ENCODE data around the gene NPFF.
"Not testable (repeated sequence)": the region's sequence is repeated elsewhere in the genome, so short reads cannot be mapped to it uniquely, and the experiment has no call there.

Gene NPFF

DNA sequence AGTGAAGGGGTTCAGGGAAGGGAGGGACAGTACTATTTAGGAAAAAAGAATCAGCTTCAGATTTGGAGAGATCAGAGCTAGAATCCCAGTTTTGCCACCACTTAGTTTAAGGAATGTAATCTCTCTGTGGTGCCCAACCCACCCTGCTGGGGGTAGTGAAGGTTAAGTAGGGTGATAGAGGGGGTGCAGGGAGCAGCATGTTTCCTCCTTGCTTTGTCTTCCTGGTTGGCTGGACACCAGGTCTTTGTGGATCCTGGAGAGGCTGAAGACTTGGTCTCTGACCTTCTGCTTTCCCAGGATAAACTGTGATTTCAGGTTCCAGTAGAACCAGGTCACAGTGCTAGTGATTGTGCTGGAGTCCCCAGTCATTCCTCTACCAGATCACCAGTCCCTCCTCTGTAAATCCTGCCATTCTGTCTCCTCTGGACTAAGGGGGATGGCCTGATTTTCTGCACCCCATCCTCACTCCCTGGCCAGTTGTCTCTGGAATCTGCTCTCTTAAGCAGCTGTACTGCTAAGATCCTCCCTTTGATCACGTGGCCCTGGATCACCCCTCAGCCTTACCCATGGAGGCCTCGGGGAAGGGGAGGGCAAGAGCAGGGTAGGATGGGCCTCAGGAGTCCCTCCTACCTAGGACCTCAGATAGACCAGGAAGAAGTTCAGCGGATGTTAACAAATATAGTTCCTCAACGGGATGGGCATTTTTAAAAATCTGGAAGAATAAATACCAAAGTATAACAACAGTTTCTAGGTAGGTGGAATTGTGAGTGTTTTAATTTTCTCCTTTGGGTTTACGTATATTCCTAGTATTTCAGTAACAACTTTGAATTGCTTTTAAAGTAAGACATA lies 11.2 kb downstream of the NPFF start:
- DNase-seq (ENCODE audit: low read depth), result no peak

DNA sequence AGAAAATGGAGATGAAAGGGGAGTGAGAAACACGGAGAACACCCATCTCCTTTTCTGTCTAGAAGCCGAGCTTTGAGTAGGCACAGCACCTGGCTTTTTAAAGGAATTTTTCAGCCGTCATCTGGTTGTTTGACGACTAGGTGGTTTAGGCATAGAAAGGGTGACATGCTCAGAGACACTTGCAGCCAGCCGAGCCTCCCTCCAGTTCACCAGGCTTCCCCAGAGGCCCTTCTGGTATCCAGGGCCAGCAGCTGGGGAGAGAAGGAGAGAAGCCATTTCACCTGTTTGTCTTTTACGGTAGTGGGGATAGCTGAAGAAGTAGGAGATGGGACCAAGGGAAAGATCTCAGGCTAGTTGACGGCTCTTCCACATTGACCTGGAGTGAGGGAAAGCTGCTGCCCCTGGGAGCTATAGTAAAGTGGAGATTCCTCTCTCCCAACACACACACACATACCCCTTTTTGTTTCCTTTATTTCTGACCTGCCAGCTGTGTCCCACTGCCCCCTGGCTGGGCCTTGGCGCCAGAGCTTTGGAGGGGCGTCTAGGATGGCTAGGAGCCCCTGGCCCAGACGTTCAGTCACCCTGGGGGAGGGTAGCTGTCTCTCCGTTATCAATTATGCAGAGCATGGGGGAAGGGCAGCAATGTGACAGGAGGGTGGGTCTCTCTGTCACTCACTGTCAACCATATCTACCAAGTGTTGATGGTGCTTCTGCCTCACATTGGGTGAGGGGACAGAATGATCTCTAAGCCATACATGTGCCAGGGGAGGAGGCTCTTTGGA lies 13.5 kb downstream of the NPFF start:
- no peak for DNase-seq (ENCODE audit: low read depth)

DNA sequence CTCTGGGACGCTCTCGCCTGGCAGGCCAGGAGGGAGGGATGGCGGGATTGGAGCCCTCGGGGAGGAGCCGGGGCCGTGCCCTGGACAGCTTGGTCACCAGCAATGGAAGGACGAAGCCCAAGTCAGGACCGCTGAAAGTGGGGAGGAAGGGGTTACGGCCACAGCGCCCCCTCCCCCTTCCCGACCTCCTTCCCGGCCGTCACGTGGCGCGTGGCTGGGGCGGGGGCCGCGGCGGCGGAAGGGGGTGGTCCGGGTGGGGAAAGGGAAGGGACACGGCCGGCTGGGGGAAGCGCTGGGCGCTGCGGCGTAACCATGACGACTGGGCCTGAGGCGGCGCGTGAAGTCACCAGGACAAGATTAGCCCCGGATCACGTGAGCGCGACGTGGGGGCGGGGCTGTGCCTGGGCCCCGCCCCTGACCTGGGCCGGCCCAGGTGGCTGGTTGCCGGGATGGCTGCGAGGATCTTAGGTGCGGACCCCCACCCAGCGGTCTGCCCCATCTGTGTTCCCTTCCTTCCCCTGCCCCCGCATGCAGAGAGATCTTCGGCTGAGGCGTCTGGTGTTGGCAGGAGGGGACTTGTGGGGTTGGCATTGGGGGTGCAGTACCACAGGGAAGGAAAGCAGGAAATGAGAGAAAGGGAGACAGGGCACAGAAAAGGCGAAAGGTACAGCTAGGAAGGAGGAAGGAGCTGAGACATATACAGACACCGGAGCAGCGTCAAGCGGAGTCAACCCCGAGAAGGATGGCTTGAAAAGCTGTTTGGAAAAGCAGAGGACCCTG lies 14.3 kb downstream of the NPFF start:
- peak; percentile 72 for DNase-seq (ENCODE audit: low read depth)

DNA sequence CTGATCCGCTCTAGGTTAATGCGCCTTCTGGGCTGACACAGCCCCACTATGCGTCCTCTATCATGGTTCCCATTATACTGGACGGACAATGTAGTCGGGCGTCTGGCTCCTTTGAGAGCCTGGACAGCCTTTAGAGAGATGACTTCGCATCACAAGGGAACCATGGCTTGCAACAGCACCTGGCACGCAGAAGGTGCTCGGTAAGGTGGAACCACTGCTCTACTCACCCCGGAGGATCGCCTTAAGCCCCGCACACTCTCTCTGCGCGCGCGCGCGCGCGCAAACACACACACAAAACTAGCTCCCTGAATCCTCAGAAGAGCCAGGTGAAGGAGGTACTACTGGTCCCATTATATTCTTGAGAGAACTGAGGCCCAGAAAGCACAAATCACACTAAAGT lies 15.1 kb downstream of the NPFF start:
- no peak for DNase-seq (ENCODE audit: low read depth)

DNA sequence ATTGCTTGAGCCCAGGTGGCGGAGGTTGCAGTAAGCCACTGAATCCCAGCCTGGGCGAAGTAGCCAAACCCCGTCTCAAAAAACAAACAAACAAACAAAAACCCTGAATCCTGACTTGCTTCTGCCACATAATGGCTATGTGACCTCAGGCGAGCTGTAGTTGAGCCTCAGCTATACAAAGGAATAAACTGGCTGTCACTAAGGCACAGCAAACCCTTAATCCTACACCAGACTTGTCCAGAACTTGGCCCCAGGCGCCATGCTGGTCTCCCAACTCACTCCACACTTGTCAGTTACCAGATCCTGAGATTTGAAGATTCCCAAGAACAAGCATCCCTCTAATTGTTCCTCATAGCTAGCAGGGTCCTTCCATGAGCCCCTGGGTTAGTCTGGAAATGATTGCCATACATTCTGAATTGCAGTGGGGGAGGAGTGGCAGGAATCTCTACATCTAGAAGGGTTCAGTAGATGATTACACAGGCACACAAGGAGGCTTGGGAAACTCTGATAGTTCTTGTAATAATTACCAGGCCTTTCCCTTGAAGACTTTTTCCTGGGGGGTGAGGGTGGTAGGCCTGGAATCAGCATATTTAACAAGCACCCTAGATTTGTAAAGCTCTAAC lies 17.9 kb downstream of the NPFF start:
- DNase-seq (ENCODE audit: low read depth), result no peak

DNA sequence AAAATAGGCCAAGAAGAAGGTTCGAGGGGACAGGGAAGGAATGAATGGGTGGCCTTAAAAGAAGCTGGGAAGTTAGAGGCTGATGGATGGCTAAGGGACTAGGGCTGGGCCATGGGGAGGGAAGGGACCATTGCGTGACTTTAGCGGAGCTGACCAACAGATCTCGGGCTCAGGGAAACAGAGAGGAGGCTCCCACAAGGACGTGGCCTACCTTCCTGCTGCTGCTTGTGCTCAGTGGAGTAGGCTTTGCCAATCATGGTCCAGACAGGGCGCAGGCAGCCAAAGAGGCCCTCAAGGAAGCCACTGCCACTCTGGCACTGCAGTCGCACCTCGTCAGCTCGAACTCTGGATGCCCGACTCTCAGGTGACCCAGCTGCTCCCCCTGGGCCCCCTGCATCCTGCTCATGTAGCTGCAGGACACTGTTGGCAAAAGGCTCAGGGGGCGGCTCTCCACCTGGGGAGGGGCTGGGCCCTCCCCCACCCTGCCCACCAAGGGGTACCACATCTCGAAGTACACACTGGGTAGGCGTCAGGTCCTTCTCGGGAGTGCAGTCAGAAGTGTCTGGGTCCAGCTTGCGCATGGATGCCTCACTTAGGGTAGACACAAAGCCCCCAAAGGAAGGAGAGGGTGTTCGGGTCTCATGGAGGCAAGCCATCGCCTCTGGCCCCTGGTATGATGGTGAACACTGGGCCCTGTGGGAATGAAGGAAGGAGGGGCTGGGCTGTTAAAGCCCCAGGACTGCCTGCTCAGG lies 20.4 kb downstream of the NPFF start:
- DNase-seq (ENCODE audit: low read depth), result no peak

DNA sequence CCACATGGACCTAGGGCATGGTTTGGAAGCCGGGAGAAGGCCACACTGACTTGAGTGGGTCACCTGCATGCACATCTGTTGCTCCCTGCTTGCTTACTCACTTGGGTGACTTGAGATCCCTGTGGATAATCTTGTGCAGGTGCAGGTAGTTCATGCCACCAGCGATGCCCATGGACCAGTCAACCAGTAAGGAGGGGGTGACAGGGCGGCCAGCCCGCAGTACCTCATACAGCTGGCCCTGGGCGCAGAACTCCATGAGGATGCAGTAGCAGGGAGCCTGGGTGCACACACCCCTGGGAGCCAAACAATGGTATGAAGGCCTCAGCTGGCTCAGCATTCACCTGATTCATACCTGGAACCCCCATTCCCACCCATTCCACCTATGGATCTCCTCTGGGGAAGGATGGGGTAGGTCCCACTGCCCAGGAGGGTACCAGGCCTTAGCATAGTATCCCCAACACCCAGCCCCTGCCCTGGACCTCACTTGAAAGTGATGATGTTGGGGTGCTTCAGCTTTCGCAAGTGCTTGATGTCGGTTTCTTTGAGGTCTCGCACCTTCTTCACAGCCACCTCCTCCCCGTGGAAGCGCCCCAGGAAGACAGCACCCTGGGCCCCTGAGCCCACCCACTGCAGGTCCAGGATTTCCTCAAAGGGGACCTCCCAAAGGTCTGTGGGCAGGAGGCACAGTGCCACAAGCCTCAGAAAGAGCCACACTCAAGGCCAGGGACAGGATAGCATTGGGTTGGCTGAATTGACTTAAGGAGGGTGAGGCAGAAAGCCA lies 21.1 kb downstream of the NPFF start:
- DNase-seq (ENCODE audit: low read depth), result no peak

DNA sequence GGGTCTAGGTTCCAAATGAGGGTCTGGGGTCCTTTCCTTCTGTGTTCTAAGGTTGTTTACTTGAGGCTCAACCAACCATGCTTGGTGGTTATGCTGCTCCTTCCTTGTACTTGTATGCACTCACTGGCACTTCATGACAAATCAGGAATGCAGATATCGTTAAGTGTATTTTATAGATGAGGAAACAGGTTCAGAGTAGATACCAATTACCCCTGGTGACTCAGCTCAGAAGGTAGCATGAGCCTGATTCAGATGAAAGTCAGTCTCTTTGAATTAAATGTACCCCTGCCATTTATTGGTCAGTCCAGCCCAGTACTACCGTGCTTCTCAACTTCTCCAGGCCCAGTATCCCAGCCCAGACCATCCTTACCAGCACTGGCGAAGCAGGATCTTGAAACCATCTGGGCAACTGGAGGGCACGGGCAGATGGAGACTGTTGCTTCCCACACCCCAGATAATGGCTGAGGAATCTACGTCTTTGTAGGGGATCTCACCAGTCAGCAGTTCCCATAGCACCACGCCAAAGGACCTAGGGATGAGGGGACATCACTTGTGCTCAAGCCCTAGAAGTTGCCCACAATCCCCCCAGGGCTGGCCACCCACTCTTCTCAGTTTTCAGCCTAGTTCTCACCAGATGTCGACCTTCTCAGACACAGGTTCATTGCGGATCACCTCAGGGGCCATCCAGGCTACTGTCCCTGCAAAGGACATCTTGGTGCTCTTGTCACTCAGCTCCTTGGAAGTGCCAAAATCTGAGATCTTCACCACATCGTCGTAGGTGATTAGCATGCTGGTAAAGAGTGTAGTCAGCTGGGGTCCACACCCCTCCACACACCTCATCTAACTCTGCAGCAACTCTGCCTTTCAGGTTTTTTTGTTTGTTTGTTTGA lies 22.4 kb downstream of the NPFF start:
- no peak for DNase-seq (ENCODE audit: low read depth)

DNA sequence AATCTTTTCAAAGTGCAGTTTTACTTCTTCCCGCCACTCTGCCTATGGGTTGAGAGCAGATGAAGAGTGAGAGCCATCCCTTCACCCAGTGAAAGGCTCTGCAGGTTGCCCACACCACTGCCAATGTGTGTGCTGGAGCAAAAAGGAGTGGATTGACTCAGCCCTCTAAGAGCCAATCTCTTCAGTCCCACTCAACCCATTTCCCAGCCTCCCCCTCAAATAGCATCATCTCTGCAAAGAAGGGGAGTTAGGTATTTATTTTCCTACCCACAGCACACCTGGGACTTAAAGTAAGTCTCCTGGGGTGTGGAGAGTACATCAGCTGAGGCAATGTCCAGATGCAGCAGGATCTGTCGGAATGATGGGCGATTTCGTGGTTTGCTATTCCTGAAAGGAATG lies 23.3 kb downstream of the NPFF start:
- DNase-seq (ENCODE audit: low read depth), result no peak

DNA sequence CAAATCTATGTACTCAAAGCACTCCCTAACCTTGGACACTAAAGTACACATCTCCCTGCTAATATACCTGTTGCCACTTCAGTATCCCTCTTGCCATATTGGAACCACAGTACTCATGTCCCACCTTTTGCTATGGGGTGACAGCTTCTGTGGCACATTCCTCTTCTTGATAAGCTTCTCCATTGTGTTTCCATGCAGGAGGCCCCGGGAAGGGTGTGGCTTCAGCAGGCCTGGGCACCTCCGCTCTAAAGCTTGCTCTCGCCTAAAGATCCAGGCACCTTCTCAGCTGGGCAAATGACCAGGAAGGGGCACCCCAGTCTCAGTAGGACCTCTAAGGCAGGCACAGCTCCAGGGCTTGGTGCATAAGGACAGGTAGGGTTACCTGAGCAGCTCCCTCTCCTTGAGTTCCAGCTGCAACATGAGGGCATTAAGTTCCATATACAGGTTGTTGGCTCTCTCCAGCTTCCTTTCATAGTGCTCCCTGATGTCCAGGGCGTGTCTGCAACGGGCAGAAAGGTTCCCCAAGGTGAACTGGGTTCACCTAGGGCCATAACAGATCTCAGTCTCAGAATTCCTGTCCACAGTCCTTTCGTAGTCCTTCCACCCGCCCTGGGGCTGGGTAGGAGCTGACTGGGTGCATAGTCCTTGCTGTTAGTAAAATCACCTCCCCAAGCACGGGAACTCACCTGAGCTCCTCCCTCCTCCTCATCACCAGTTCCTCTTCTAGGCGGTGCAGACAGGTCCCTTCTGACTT lies 23.9 kb downstream of the NPFF start:
- no peak for DNase-seq (ENCODE audit: low read depth)

DNA sequence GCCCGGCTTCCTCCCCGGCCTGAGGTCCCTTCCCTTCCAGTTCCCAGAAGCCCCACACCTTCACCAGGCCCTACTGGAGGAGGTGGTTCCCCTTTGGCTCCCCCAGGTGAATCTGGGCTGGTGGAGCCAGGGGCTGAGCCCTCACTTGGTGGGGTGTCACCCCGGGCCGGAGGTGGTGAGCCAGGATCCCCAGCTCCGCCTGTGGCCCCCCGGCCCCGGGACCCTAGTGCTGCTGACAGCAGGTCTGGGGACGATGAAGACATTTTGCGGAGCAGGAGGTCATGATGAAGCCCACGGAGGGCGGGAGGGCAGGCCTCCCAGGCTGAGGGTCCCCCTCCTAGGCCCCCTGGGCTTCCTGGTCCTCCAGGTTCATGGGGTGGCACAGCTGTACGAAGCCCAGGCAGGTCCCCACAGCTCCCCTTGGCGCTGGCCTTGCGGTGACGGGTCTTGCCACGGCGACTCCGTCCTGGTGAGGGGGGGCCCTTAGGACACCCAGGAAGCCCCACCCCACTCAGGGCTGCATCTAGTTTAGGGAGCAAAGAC lies 24.6 kb downstream of the NPFF start:
- DNase-seq (ENCODE audit: low read depth), result no peak

DNA sequence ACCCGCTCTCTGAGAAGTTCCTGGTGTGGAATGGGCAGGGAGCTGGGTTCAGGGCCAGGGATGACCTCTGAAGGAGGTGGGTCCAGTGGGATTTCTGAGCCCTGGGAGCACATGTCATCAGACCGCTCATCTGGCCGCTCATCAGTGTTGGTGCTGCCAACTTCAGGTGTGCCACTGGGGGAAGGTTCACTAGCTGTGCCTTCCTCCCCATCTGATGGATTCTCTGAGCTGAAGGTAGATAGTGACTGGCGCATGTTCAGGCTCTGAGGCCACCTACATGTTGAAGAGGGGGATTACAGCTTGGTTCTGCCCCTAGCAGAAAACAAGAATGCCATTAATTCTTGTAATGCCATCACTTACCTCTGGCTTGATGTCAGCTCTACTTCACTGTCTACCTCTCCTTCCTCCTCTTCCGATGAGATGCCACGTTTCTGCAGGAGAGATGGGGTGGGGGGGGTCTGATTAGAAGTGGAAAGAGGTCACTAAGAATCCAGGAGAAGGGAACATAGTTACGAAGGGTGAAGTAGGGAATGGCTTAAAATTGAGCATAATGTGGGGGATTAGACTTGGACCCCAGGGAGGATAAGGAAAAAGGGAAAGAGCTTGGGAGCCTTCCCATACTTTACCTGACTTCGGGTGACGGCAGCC lies 25.2 kb downstream of the NPFF start:
- DNase-seq (ENCODE audit: low read depth), result no peak

DNA sequence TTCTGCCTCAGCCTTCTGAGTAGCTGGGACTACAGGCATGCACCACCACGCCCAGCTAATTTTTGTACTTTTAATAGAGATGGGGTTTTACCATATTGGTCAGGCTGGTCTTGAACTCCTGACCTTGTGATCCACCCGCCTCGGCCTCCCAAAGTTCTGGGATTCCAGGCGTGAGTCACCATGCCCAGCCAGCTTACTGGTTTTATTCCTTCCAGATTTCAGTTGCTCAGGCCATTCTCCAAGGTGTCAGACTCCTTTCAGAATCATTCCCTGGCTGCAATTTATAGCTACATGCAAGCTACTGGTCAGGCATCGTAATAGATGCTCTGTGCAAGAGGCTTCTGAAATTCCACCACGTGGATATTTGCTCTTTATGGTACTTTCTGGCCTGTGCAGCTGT lies 25.8 kb downstream of the NPFF start:
- DNase-seq (ENCODE audit: low read depth), result not testable (repeated sequence)

DNA sequence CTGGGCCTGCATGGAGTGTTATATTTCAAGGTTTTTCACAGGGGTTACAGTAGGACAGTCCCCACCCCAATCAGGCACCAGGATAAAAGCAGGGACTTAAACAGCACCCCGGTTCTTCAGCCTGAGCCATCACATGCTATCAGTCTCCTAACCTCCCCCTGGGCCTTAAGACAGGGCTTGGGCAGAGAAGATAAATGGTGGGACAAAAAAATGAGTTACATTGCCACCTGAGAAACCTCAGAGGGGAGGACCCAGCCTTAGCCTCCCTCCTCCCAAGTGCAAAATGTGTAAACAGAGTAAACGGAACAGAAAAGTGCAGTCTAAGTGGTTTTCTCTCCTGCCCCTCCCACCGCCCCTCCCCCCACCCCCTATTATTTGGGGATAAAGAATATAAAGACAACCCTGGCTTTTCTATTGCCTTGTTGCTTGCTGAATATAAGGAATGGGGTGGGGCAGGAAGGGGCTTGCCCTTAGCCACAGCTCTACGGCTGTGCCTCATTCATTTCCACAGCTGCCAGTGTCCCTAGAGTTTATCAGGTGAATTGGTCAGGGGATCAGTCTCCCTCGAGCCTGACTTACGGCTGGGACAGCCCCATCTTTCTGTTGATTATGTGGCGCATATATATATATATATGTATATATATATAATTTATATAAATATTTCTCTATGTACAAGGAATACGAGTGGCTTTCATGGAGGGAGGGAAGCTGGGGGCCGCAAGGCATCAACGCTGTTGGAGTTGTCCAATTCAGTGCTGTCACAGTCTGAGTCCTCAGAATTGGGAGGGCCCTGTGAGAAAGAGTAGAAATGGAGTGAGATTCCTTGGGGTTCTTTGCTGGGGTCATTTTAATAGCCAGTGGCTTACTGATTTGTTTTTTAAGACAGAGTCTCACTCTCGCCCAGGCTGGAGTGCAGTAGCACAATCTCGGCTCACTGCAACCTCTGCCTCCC lies 26.5 kb downstream of the NPFF start:
- no peak for DNase-seq (ENCODE audit: low read depth)

DNA sequence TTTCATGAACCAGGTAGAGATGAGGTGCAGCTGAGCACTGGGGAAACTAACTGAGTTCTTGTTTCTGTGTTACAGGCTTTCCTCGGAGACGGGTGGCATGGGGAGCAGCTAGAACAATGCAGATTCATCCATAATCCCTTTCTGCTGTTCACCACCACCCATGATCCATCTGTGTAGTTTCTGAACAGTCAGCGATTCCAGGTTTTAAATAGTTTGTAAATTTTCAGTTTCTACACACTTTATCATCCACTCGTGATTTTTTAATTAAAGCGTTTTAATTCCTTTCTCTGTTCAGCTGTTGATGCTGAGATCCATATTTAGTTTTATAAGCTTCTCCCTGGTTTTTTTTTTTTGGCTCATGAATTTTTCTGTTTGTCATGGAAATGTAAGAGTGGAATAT lies 28.0 kb downstream of the NPFF start:
- DNase-seq (ENCODE audit: low read depth), result no peak

DNA sequence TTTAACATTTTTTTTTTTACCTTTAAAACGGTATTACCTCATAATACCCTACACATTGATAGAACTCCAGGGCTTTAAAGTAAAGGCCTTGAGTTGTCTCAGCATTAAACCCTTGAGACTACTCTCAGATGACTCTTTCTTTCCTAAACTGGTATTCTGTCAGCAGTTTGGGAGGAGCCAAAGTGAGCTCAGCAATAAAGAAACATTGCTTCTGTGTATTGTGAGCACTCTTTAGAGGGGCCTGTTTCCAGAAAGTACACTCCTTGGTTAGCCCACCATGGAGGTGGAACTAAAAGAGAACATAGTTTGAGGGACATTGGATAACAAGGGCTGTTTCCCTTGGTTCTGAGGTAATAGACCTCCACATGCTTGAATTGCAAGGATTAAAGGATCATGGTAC lies 28.4 kb downstream of the NPFF start:
- no peak for DNase-seq (ENCODE audit: low read depth)

DNA sequence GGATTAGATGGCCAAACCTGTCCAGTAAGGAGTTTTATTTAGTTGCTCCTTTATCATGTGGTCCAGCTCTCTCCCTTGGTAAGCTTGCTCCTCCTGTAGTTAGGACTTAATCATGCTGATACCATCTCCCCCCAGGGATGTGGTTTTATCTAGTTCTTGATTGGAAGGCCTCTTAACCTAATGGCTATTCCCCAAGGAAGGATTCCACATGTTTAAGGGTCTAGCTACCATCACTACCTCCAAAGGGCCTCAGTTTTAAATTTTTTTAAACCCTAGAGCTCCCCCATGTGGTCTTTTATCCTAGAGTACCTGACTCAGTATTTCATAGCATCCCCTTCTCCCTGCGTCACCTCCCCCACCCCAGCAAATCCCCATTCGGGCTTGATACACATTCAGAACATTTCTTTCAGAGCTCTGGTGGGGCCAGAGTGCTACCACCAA lies 30.5 kb downstream of the NPFF start:
- DNase-seq (ENCODE audit: low read depth), result no peak

Data from stimulated activated CD8-positive, alpha-beta memory T cell treated with anti-CD3 and anti-CD28 coated beads, Interleukin-12 subunit alpha, Interleukin-12 subunit beta, amount 100 ng/mL, for 1 hour (primary cell).